Urothelium cell line (cell line): Measurements from ENCODE around the gene PRX.

Experiments
- DNase-seq: peaks from one replicate; pipeline ENCODE4 v3.0.0; 2011; ENCODE audit warnings: low spot score, mixed read lengths
- FAIRE-seq: peaks from 2 replicates; lab custom pipeline; 2011; peaks lifted over from hg19 to GRCh38; lab: Jason Lieb, UNC

PRX gene

GRCh38 chr19:40367577-40368434 is 45.4 kb downstream of the PRX start:
- DNase-seq (no peak), FAIRE-seq (no peak)

GRCh38 chr19:40366697-40367561 is 46.2 kb downstream of the PRX start:
- no peak for FAIRE-seq
- DNase-seq: no peak

GRCh38 chr19:40365613-40366401 is 47.4 kb downstream of the PRX start:
- DNase-seq: no peak
- FAIRE-seq: no peak

- no peak for DNase-seq
- no peak for FAIRE-seq
These were observed 48.2 kb downstream of the PRX start for GRCh38 chr19:40365010-40365409.

GRCh38 chr19:40363069-40363468 is 50.1 kb downstream of the PRX start:
- FAIRE-seq (no peak), DNase-seq (no peak)

GRCh38 chr19:40362160-40362559 is 51.0 kb downstream of the PRX start:
- no peak for DNase-seq
- no peak for FAIRE-seq

GRCh38 chr19:40360708-40361241 is 52.4 kb downstream of the PRX start:
- no peak for DNase-seq
- no peak for FAIRE-seq

- FAIRE-seq (no peak), DNase-seq (no peak)
These were observed 53.0 kb downstream of the PRX start for GRCh38 chr19:40360020-40360707.

GRCh38 chr19:40358773-40359172 is 54.4 kb downstream of the PRX start:
- no peak for FAIRE-seq

GRCh38 chr19:40357640-40358039 is 55.5 kb downstream of the PRX start:
- FAIRE-seq: no peak
- DNase-seq: no peak

More at GRCh38 chr19:40358773-40359172, 54.4 kb downstream of the PRX start:
- DNase-seq: no peak

- FAIRE-seq: no peak
- DNase-seq: no peak
These were observed 56.2 kb downstream of the PRX start for GRCh38 chr19:40356681-40357595.

- DNase-seq (no peak), FAIRE-seq (no peak)
These were observed 57.0 kb downstream of the PRX start for GRCh38 chr19:40355975-40356680.

- peak; percentile 36 for DNase-seq
These were observed 64.1 kb downstream of the PRX start for GRCh38 chr19:40348961-40349507.

GRCh38 chr19:40348125-40348913 is 64.9 kb downstream of the PRX start, which contains the start of the genes C19orf47 and PLD3:
TSS of gene C19orf47 (minus strand) at chr19:40348397. CDS start at chr19:40341857, 6,540 bp downstream.
TSS of gene PLD3 (plus strand) at chr19:40348695. CDS start at chr19:40366484, 17,789 bp downstream.
- FAIRE-seq: peak; percentile 92
- peak; percentile 100 for DNase-seq

More at GRCh38 chr19:40348961-40349507, 64.1 kb downstream of the PRX start:
- FAIRE-seq: no peak

GRCh38 chr19:40344422-40344821 is 68.8 kb downstream of the PRX start:
- DNase-seq (no peak), FAIRE-seq (no peak)
